HCT116 (cell line): ENCODE data around the gene MAPK8.

Source experiments
- CEBPB ChIP-seq: IDR thresholded peaks from 2 replicates; pipeline ENCODE4 v1.6.1; 2012; ENCODE audit warnings: low read depth
- CTCF ChIP-seq, 3 experiments: fragments of 200-600 bp in 1 of 3; sonication (generic) in 1 of 3; IDR thresholded peaks in 2 of 3; conservative IDR thresholded peaks in 1 of 3; 2 replicates each; pipeline ENCODE4 v1.5.1; 2012 to 2017; ENCODE audit warnings: low read depth in 2 of 3, low read length in 2 of 3, antibody characterized with exemption in 1 of 3, borderline replicate concordance in 1 of 3, control low read depth in 1 of 3, mild to moderate bottlenecking in 1 of 3, mixed read lengths in 1 of 3, mixed run types in 1 of 3, moderate library complexity in 1 of 3; ENCODE audit not compliant: insufficient read depth in 1 of 3

GRCh38 chr10:48446785-48447184 lies 140.3 kb downstream of the MAPK8 start:
- TF ChIP-seq CTCF (IDR thresholded peaks at IDR 0.05 in 2 of 3, conservative IDR thresholded peaks at IDR 0.05 in 1 of 3; ENCODE audit: borderline replicate concordance in 1 of 3, insufficient read depth in 1 of 3, low read depth in 2 of 3, low read length in 2 of 3) (no peak), CEBPB (no peak)
